Common myeloid progenitor, CD34-positive (primary cell): Measurements from ENCODE around the gene METRN. TPM values are rescaled to one million over a fixed set of nuclear protein-coding genes. Genes with fewer than 3 reads are reported as not detected.

Experiments
- CTCF ChIA-PET: fragments of 350-600 bp; sonication (Branson Sonifier 250); formaldehyde crosslinking; loops from one replicate; lab custom pipeline; 2021; ENCODE audit warnings: antibody characterized with exemption; lab: Charles Lee
- POLR2A ChIA-PET: fragments of 350-600 bp; sonication (Branson Sonifier 250); formaldehyde crosslinking; loops from one replicate; lab custom pipeline; 2021; ENCODE audit warnings: antibody characterized with exemption; lab: Charles Lee
- DNase-seq, 3 donors: peaks; one replicate each; pipeline versions ENCODE4 v3.0.0 to v3.0.0-alpha.2; 2013
- H3K27ac ChIP-seq, 2 experiments: 1 replicate in 1 of 2; 2 replicates in 1 of 2; pipeline ENCODE4 v1.7.0; 2013; ENCODE audit warnings: inconsistent platforms in 2 of 2, low read length in 2 of 2, mild to moderate bottlenecking in 2 of 2, low read depth in 1 of 2, moderate library complexity in 1 of 2; ENCODE audit not compliant: severe bottlenecking in 2 of 2, insufficient read depth in 1 of 2, poor library complexity in 1 of 2
- H3K27me3 ChIP-seq, 5 experiments: replicated peaks in 2 of 5; 1 replicate in 3 of 5; 2 replicates in 2 of 5; pipeline versions ENCODE4 v1.6.1 to v1.7.0; 2013; ENCODE audit warnings: low read length in 4 of 5, mild to moderate bottlenecking in 2 of 5, moderate library complexity in 2 of 5, inconsistent platforms in 1 of 5; ENCODE audit not compliant: insufficient read depth in 5 of 5, control insufficient read depth in 4 of 5
- H3K36me3 ChIP-seq, 4 experiments: 1 replicate in 2 of 4; 2 replicates in 2 of 4; pipeline versions ENCODE4 v1.6.1 to v1.7.0; 2013; ENCODE audit warnings: low read length in 3 of 4, control low read depth in 1 of 4, mild to moderate bottlenecking in 1 of 4; ENCODE audit not compliant: control insufficient read depth in 4 of 4, insufficient read depth in 4 of 4
- H3K4me1 ChIP-seq, 4 experiments: 1 replicate in 3 of 4; 2 replicates in 1 of 4; pipeline versions ENCODE4 v1.6.1 to v1.7.1; 2013; ENCODE audit warnings: low read length in 3 of 4, mild to moderate bottlenecking in 3 of 4, control low read depth in 1 of 4, inconsistent platforms in 1 of 4, moderate library complexity in 1 of 4; ENCODE audit not compliant: control insufficient read depth in 4 of 4, insufficient read depth in 4 of 4; ENCODE audit errors: control extremely low read depth in 1 of 4
- H3K4me3 ChIP-seq, 7 experiments: 1 replicate in 4 of 7; 2 replicates in 3 of 7; pipeline versions ENCODE4 v1.5.1 to v1.7.0; 2013; ENCODE audit warnings: mild to moderate bottlenecking in 7 of 7, low read length in 6 of 7, moderate library complexity in 6 of 7, inconsistent platforms in 2 of 7, low read depth in 2 of 7, control low read depth in 1 of 7; ENCODE audit not compliant: insufficient read depth in 4 of 7, control insufficient read depth in 1 of 7; ENCODE audit errors: extremely low read depth in 1 of 7
- H3K9me3 ChIP-seq, 5 experiments: 1 replicate in 4 of 5; 2 replicates in 1 of 5; pipeline versions ENCODE4 v1.6.1 to v1.7.1; 2013; ENCODE audit warnings: low read length in 4 of 5, mild to moderate bottlenecking in 2 of 5, inconsistent platforms in 1 of 5, low read depth in 1 of 5, moderate library complexity in 1 of 5; ENCODE audit not compliant: control insufficient read depth in 4 of 5, insufficient read depth in 2 of 5; ENCODE audit errors: control extremely low read depth in 1 of 5
- WGBS: methylation state at CpG from one replicate; pipeline ENCODE4 v1.1.5; 2013; ENCODE audit not compliant: insufficient coverage; 5-methylcytosine and 5-hydroxymethylcytosine counted together
- polyA plus RNA-seq: library from polyadenylated mRNA; unstranded; fragments of 120-200 nt; gene quantifications from one replicate; pipeline ENCODE4 v1.2.1, GENCODE V29; 2013

METRN gene
- polyA plus RNA-seq, result 1.9 TPM

DNA sequence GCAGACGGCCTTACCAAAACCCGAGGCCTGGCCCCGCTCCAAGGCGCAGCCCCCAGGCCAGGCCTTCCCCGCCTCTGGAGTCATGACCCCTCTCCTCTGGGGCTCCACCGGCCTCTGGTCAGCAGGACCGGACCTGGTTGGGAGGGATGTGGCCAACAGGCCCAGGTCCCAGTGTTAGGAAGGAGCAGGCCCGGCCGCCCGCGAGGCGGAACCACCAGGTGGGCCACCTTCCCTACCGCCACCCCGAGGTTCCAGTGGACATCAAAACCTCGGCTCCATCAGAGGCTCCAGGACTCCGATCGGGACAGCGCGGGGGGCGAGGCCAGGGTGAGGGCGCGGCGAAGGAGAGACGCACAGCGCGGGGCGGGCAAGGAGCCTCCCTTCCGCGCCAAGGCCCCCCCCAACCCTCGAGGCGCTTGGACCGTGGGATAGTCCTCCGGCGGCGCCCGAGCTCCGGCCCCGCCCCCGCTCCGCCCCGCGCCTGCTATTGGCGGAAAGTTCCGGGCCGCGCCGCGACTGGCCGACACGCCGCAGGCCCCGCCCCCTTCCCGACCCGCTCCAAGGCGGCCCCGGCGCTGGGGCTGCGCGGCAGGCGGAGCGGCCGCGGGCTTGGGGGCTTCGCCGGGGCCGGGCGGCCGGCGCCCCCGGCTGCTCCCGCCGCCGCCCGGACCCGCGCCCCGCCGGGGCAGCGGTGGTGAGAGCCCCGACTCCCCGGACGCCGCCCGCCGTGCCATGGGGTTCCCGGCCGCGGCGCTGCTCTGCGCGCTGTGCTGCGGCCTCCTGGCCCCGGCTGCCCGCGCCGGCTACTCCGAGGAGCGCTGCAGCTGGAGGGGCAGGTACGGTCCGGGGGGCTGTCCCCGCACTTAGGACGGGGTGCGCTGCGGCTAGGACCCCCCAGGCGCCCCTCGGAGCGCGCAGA is at the start of gene METRN:
Gene METRN, plus strand, starts transcription at position 561 of the 919 bp plus-strand sequence. Its CDS starts 172 bp downstream, at position 733.
- Histone ChIP-seq H3K36me3 (no peaks in the 10 kb centered on the region), H3K9me3 (no peaks in the 10 kb centered on the region), H3K27ac (no peak within 1 kb of the TSS), H3K27me3 (peaks cover 0 to 56% (median 9%) of the 10 kb centered on the region in 5 experiments), H3K4me1 (peaks cover 0 to 35% (median 31%) of the 10 kb centered on the region in 4 experiments), H3K4me3 (peak within 1 kb of the TSS in 6 of 7 experiments; percentile 19 to 66 (median 60))
- peak; percentile 81 to 87 (median 85) for DNase-seq
- POLR2A ChIA-PET, result interaction anchor here (0.8 kb wide), 1 partner anchor 152 kb away, joined by 3 read pairs; no protein-coding TSS in a partner anchor
- WGBS, result 6% methylated on average over 74 of the region's 108 CpGs
- CTCF ChIA-PET, result interaction anchor here (1.2 to 5.6 kb wide), 8 partner anchors 12 to 388 kb away, joined by 3 to 104 read pairs (median 6); partner anchors contain the start of genes CHTF18 and RPUSD1

- no peak for DNase-seq
- Histone ChIP-seq H3K27me3 (no peaks in the 10 kb centered on the region), H3K4me1 (peaks cover 0 to 21% (median 18%) of the 10 kb centered on the region in 4 experiments), H3K9me3 (no peaks in the 10 kb centered on the region), H3K36me3 (peaks cover 2 to 44% (median 23%) of the 10 kb centered on the region in 4 experiments), H3K27ac (no peak overlapping the region), H3K4me3 (no peak overlapping the region)
- POLR2A ChIA-PET, result no interaction called here
- WGBS, result 98% methylated on average over 12 of the region's 13 CpGs
- CTCF ChIA-PET, result interaction anchor here (0.8 to 2.4 kb wide), 5 partner anchors 9 to 22 kb away, joined by 3 to 8 read pairs (median 4); partner anchors contain the start of gene RHBDL1
Measured at GRCh38 chr16:666572-666971, 48.3 kb upstream of the METRN start.

DNA sequence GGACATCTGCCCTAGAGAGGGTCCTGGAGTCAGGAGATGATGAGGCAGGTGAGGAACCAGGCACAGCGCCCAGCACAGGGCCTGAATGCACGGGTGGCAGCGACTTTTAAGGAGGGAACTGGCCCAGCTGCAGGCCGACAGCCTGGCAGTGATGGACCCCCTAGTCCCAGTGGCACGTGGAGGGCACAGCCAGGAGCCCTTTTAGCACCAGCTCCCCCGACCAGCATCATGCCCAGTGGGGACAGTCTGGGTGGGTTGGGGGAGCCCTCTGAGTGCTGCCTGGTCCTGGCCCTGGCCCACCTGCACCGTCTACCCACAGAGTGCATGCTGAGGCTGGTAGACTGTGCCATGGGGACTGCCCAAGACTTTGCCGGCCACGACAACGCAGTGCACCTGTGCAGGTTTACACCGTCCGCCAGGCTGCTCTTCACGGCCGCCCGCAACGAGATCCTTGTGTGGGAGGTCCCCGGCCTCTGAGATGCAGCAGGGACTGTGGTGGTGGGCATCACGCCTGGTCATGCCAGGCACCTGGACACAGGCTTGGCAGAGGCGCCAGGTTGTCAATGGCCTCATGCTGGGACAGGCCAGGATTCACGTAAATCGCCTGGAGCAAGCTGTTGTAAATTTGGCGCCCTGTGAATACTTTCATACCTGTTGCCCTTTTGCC is 47.7 kb upstream of the METRN start:
- peaks cover 2 to 49% (median 27%) of the 10 kb centered on the region in 4 experiments for H3K36me3 ChIP-seq
- no peaks in the 10 kb centered on the region for H3K9me3 ChIP-seq
- H3K4me3 ChIP-seq, result peak overlapping the region in 1 of 7 experiments; percentile 59
- H3K4me1 ChIP-seq, result peaks cover 0 to 20% (median 16%) of the 10 kb centered on the region in 4 experiments
- CTCF ChIA-PET, result interaction anchor here (0.8 to 2.4 kb wide), 9 partner anchors 9 to 93 kb away, joined by 3 to 8 read pairs (median 3); partner anchors contain the start of genes METTL26, RHBDL1 and WDR90
- no peak for DNase-seq
- WGBS, result 95% methylated on average over 19 of the region's 22 CpGs
- peak overlapping the region in 1 of 2 experiments; percentile 76 for H3K27ac ChIP-seq
- POLR2A ChIA-PET, result no interaction called here
- H3K27me3 ChIP-seq, result no peaks in the 10 kb centered on the region

DNA sequence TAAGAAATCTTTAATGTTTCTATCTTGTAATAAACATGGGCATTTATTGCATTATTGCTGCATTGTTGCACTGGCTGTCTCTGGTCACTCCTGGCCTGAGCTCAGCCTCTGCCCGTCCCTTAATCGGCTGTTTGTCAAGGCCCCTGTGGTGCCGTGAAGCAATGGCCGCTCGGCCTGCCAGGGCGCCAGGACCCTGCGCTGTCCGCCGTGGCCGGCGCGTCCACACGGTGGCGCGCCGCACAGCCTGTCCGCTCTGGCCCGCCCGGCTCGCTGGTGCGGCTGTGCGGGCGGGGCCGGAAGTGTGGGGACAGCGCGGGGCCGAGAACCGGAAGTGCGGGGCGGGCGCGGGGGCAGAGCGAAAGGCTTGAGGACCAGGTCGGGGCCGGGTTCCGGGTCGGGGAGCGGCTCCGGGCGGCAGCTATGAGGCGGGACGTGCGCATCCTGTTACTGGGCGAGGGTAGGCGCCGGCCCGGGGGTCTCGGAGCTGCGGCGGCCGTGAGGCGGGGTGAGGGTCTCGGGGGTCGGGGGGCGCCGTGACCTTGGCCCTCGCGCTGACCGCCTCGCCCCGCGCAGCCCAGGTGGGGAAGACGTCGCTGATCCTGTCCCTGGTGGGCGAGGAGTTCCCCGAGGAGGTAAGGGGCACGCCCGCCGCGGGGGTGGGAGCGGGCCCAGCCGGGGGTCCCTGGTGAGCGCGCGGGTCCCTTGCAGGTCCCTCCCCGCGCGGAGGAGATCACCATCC is 47.0 kb upstream of the METRN start, which contains the start of gene RHOT2:
Gene RHOT2, plus strand, starts transcription at position 353 of the 739 bp plus-strand sequence. Its CDS starts 68 bp downstream, at position 421.
- no peaks in the 10 kb centered on the region for H3K27me3 ChIP-seq
- WGBS, result 0% methylated on average over 51 of the region's 78 CpGs
- H3K27ac ChIP-seq, result peak within 1 kb of the TSS in 1 of 2 experiments; percentile 76
- no peaks in the 10 kb centered on the region for H3K9me3 ChIP-seq
- CTCF ChIA-PET, result interaction anchor here (0.8 to 2.4 kb wide), 8 partner anchors 8 to 94 kb away, joined by 3 to 8 read pairs (median 3); partner anchors contain the start of genes METTL26, RHBDL1 and WDR90
- peaks cover 0 to 20% (median 16%) of the 10 kb centered on the region in 4 experiments for H3K4me1 ChIP-seq
- peak; percentile 90 to 94 (median 93) for DNase-seq
- POLR2A ChIA-PET, result no interaction called here
- peak within 1 kb of the TSS; percentile 61 to 92 (median 81) for H3K4me3 ChIP-seq
- peaks cover 2 to 49% (median 28%) of the 10 kb centered on the region in 4 experiments for H3K36me3 ChIP-seq

- no peak for DNase-seq
- CTCF ChIA-PET, result interaction anchor here (1.0 to 2.4 kb wide), 4 partner anchors 7 to 25 kb away, joined by 3 to 8 read pairs (median 4); partner anchors contain the start of gene RHBDL1
- peaks cover 2 to 55% (median 34%) of the 10 kb centered on the region in 4 experiments for H3K36me3 ChIP-seq
Measured at GRCh38 chr16:668519-669171, 46.3 kb upstream of the METRN start.

More at GRCh38 chr16:668519-669171, 46.3 kb upstream of the METRN start:
- Histone ChIP-seq H3K27ac (peak overlapping the region in 1 of 2 experiments; percentile 76), H3K4me3 (peak overlapping the region; percentile 61 to 92 (median 81)), H3K9me3 (no peaks in the 10 kb centered on the region), H3K27me3 (no peaks in the 10 kb centered on the region), H3K4me1 (peaks cover 0 to 20% (median 16%) of the 10 kb centered on the region in 4 experiments)
- POLR2A ChIA-PET, result no interaction called here
- 10% methylated on average over 50 of the region's 50 CpGs for WGBS
